SK-N-SH (cell line): ENCODE data around the gene PDILT.

Experiments
- CHD2 ChIP-seq: fragments of 150-350 bp; IDR thresholded peaks from 2 replicates; pipeline ENCODE4 v1.6.1; 2018; ENCODE audit warnings: low read length; ENCODE audit not compliant: partially characterized antibody
- CTCF ChIP-seq: fragments of 200-600 bp; sonication (generic); IDR thresholded peaks from 2 replicates; pipeline ENCODE4 v1.6.1; 2017; ENCODE audit warnings: antibody characterized with exemption, mild to moderate bottlenecking, moderate library complexity
- EP300 ChIP-seq, 2 experiments: IDR thresholded peaks; 2 replicates each; pipeline versions ENCODE4 v1.4.0 to v1.6.1; 2012; ENCODE audit warnings: borderline replicate concordance in 1 of 2, low read depth in 1 of 2, low read length in 1 of 2
- FOXJ3 ChIP-seq: sonication (generic); formaldehyde crosslinking; IDR thresholded peaks from 2 replicates; pipeline ENCODE4 v1.5.1; 2020; ENCODE audit warnings: mild to moderate bottlenecking, missing genetic modification reagents
- FOXM1 ChIP-seq: IDR thresholded peaks from 2 replicates; pipeline ENCODE4 v1.4.0; 2012; ENCODE audit warnings: low read depth, mild to moderate bottlenecking
- MAX ChIP-seq: IDR thresholded peaks from 2 replicates; pipeline ENCODE4 v1.4.0; 2012; ENCODE audit warnings: low read depth
- NRF1 ChIP-seq: IDR thresholded peaks from 2 replicates; pipeline ENCODE4 v1.6.1; 2012; ENCODE audit warnings: low read depth, mild to moderate bottlenecking, low read length
- POLR2AphosphoS5 ChIP-seq: IDR thresholded peaks from 2 replicates; pipeline ENCODE4 v1.6.1; 2012; ENCODE audit warnings: low read depth, low read length
- RAD21 ChIP-seq: IDR thresholded peaks from 2 replicates; pipeline ENCODE4 v1.6.1; 2012; ENCODE audit warnings: mild to moderate bottlenecking, low read length
- SIN3A ChIP-seq: IDR thresholded peaks from 2 replicates; pipeline ENCODE4 v1.6.1; 2012; ENCODE audit warnings: low read depth, mild to moderate bottlenecking, low read length, moderate library complexity, borderline replicate concordance
- SMC3 ChIP-seq: IDR thresholded peaks from 2 replicates; pipeline ENCODE4 v1.6.1; 2012; ENCODE audit warnings: low read depth, low read length, improper control_type of control experiment
- TAF1 ChIP-seq: IDR thresholded peaks from 2 replicates; pipeline ENCODE4 v1.6.1; 2012; ENCODE audit warnings: low read depth, mild to moderate bottlenecking, low read length, moderate library complexity, borderline replicate concordance
- TCF12 ChIP-seq: IDR thresholded peaks from 2 replicates; pipeline ENCODE4 v1.4.0; 2012
- YY1 ChIP-seq: IDR thresholded peaks from 2 replicates; pipeline ENCODE4 v1.4.0; 2012; ENCODE audit warnings: low read depth, mild to moderate bottlenecking

GRCh38 chr16:20316715-20317114 is 87.8 kb downstream of the PDILT start:
- TF ChIP-seq CTCF (no peak), MAX (no peak), FOXJ3 (CRISPR knock-in tag) (no peak), SMC3 (no peak), RAD21 (no peak), TAF1 (no peak), NRF1 (no peak), YY1 (no peak), POLR2AphosphoS5 (no peak), EP300 (IDR thresholded peaks at IDR 0.05; ENCODE audit: borderline replicate concordance in 1 of 2, low read depth in 1 of 2, low read length in 1 of 2) (no peak), TCF12 (no peak), CHD2 (no peak), FOXM1 (no peak), SIN3A (no peak)
